DMS53 treated with DMSO at 0.1 percent for 48 hours (cell line): Measurements from ENCODE around the gene MMS19.
A peak's percentile ranks its signal among the peaks of the same experiment; 100 is the strongest.

Experiments
- DNase-seq: peaks from one replicate; lab custom pipeline; 2025; ENCODE audit not compliant: unreplicated experiment; lab: John Stamatoyannopoulos, UW

The MMS19 gene

DNA sequence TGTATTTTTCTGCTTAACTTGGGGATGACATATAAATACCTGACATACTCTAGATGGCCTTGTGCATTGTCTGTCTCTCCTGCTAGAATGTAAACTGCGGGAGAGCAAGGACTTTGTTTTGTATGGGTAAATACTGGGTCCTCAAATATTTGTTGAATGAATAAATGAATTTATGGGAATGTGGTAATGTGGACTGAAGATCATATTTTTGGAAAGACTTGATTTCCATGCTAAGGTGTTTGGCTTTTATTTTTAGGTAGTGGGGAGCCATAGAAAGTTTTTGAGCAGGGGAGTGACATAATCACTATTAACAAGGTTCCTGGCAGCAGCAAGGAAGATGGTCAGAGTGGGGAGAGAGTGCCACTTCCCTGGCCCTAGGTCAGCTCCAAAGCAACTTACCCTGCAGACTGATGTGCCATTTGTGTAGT is 27.5 kb upstream of the MMS19 start:
- DNase-seq = no peak

DNA sequence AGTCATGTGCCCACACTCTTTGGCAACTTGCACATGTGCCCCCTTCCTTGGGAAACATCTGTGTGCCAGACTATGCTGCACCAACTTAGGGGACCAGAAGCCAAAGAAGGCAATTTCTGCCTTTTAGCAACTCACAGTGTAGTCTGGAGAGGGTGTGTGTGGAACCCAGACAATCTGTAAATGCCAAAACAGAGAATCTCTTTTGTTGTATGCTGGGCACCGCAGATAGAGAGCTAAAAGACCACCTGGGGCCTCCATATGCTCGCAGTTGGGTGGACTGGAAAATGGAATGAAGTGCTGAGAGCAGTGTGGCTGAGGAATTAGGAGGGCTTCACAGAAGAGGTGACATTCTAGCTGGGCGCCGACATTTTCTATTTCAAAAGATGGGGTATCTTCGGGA is 26.9 kb upstream of the MMS19 start:
- no peak for DNase-seq

DNA sequence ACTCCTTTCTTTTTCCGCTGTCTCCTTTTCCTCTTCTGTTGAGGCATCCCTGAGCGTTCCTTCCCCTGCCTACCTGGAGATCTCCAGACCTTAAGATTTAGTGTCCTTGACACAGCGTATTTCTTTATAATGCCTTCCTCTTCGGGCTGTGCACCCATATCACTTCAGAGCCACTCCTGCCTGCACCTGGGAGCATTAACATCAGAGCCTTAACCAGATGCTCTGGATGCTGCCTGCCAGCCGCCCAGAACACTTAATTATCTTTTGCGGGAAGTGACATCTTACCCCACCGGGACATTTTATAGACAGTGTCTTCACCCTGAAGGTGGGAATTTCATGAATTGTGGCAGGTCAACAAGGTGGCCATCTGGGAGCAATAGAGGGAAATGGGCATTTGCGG is 24.7 kb upstream of the MMS19 start:
- DNase-seq = no peak

DNA sequence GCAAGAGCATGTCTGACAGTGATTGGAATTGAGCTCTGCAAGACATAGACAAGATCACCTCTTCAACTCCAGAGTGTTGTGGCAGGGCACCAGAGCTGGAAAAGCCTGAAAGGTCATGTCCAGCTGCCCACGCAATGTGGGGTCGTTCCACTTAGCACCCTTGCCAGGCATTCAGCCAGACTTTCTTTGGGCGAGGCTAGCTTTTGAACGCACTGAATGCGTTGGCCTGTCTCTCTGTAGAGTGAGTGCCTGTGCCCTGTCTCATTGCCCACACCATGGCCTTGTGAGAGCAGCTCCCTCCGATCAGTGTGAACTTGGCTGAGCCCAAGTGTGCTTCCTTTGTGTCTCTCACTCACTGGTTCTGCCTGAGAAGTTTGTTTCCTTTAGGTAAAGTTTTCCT is 23.8 kb upstream of the MMS19 start:
- no peak for DNase-seq

DNA sequence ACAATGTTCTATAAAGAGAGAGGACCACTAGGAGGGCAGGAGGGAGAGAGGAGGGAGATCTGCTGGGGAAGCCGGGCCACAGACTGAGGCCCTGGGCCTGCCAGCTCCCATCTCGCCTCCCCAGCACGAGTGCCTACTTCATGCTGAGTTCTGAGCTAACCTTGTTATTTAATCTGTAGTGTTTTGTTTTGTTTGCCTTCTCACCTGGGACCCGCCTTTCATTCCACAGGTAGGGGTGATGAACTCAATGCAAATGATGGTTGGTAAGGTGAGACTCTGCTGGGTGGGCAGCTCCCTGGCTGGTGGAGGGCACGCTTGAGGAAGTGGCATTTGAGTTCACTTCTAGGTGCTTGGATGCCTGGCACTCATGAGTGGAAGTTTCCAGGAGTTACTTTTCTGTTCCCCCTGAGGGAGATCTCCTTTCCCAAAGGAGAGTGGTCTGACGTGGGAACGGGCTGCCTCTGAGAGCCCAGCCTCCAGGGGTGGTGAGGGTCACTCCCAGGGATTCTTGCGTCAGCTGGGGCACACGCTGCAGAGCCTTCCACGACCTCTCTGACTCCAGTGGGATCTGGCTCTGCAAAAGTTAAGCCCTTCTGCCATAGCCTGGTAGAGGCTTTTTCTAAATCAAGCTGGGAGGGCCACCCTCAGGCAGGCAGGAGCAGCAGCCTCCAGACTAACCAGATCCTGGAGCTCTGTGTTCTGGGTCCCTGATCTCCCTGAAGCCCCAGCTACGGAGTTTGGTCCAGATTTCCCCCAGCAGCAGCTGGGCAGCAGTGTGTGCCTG is 22.9 kb upstream of the MMS19 start:
- no peak for DNase-seq

DNA sequence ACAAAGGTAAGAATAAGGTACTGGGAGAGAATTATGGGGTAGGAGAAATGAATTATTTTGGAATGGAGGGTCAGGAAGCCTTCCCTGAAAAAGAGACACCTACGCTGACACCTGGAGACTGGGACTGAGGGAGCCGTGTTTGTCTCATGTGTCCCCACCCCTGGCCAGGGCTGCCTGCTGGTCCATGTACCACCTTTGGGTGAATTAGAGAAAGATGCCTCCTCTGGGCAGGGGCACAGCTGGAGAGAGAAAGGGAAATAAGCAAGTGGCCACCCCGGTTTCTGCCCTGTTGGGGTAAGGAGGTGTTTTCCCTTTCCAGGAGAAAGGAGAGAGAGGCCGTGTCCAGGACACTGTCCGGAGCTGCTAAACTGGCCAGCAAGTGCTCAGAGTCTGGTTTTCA is 22.3 kb upstream of the MMS19 start:
- DNase-seq = no peak

DNA sequence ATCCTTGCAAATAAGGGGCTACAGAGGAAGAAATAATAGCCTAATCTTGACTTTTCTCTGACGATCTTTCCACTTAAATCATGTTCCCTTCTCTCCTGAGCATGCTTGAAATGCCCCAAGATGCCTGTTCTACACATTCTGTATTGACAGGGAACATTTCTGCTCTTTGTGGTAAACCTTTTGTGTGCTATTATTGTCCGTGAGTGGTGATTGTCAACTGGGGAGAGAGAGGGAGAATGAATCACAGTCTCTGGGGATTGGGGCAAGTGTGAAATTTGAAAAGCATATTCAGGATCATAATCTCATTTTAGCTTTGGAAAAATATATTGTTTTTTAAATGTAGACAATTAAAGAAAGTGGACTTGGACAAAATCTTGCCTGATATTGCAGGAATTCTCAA is 21.1 kb upstream of the MMS19 start:
- no peak for DNase-seq

DNA sequence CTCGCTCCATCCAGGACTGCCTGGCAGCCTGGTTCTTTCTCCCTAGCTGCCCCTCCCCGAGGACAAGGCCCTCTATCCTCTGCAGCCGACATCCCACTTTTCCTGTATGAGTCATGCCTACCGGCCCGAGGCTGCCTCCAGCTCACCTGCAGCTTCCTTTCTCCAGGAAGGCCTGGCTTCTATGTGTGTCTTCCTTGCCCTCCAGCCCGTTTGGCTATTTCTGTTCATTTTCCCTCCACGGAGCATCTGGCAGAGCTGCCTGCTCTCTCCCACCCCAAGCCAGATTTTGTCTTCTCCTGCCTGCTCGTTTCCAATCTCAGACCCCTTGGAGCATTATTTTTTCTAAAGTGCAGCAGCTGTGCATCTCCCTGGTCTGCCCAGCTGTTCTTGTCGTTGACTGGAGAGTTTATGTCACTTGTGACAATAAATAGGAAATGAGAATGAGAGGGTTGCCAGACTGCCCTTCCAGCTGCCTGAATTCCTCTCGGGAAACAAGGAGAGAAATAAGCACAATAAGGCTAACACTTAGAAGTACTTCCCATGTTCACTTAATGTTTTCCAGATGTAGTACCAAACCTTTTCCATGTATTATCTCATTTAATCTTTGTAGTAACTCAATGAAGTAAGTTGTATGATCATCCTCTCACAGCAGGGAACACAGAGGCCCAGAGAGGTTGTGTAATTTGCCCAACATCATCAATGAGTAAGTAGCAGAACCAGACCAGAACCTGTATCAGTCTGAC is 20.2 kb upstream of the MMS19 start:
- peak; percentile 96 for DNase-seq

DNA sequence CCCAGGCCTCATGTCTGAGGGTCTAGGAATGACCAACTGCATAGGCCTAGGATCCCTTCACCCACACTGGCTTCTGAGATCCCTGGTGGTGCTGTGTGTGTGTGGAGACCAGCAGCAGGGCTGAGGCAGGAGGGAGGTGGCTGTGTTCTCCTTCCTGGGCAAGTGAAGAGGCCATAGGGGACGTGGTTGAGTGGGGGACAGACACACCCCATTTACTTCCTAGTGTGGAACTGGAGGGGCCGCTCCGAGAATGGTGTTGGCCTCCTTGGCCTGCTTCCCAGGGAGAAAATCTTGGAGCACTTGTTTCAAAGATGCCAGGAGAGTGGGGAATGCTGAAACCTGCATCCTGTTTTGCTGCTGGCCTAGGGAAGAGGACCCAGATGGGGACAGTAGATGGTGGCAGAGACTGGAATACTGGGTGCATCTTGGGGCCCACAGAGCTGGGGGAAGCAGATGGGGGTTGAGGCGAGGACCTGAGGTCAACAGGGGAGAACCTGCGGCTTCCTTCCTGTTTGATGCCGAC is 19.6 kb upstream of the MMS19 start:
- no peak for DNase-seq

DNA sequence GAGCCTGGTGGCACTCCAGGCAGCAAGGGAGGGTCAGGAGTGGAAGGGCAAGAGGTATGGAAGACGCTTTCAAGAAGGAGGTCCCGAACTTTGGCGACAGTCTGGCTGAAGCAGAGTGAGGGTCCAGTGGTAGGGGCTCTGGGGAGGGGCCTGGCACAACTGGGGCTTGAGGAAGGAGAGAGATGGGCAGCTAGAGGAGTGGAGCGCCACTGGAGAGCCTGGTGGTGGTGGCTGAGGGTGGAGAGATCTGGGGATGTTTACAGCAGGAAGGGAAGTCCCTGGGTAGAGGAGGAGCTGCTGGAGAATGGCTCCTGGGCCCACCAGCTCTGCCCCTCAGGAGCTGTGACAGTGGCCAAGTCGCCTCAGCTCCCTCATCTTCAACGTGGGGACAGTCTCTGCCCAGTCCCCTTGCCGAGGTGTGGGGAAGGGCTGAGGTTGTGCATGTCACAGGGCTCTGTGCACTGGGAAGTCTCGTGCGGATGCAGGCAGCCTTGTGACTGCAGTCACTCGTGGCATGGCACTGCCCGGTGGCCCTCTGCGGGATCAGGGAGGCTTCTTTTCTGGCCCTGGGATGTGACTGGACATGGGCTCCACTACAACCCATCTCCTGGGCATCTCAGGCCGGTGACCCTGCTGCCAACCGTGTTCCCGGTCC is 19.0 kb upstream of the MMS19 start:
- no peak for DNase-seq

DNA sequence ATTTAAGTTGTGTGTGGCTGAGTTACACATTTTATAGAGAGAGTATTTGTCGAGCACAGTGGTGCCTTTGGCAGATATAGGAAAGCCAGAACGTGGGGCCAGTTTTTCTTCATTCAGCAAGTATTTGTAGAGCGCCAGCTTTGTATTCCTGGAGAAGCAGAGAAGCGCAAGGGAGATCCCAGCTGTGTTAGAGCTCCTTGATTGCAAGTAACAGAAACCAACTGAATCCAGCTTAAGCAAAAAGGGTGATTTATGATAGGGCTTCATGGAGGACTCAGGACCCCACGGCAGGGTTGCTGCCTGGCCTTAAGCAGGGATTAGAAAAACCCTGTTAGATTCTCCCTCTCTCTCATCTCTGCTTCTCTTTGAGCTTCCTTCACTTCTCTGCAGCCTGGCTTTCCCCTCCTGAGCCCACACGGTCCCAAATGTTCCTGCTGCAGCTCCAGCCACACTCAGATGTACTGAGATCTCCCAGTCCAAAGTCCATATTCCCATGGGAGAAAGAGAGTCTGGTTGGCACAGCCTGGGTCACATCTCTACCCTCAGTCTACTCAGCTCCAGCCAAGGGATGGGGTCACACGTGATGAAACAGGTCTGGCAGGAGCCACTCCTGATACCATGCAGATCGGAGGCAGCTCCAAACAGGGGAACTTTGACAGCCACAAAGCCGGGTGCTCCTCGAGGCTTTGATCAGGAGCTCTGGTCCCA is 17.2 kb upstream of the MMS19 start:
- DNase-seq = no peak

DNA sequence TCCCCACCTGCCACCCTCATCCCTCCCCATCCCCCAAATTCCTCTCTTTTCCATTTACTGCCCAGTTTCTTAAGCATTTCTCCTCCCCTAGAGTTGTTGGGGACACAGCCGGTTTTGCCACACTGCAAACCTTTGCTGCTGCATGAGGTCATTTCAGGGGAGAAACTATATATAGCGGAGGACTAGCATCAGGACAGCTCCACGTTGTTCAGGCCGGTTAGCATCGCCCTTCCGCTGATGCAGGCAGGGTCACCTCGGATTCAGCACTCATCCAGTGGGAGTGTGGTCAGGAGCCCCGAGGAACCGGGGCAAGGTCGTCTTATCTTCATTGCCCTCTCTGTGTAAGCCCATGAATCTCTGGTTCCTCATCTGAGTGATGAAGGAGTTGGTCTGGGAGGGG is 16.1 kb upstream of the MMS19 start:
- DNase-seq = no peak

DNA sequence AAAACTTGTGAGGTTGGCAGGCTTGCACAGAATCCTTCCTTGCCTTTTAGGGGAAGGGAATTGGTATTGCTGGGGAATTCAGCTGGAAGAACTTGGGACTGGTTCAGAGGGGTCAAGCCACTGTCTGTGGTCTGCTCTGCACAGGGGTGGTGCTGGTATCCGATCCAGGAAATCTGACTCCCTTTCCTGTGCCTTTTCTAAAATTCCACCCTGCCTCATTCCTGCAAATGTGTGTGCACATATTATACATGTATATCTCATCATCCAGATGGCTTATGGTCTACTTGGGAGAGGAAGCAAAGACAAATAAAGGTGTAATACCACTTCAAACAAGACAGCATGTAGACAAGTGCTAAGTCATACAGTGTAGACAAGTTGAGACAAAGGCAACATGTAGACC is 14.8 kb upstream of the MMS19 start:
- DNase-seq = peak; percentile 27

DNA sequence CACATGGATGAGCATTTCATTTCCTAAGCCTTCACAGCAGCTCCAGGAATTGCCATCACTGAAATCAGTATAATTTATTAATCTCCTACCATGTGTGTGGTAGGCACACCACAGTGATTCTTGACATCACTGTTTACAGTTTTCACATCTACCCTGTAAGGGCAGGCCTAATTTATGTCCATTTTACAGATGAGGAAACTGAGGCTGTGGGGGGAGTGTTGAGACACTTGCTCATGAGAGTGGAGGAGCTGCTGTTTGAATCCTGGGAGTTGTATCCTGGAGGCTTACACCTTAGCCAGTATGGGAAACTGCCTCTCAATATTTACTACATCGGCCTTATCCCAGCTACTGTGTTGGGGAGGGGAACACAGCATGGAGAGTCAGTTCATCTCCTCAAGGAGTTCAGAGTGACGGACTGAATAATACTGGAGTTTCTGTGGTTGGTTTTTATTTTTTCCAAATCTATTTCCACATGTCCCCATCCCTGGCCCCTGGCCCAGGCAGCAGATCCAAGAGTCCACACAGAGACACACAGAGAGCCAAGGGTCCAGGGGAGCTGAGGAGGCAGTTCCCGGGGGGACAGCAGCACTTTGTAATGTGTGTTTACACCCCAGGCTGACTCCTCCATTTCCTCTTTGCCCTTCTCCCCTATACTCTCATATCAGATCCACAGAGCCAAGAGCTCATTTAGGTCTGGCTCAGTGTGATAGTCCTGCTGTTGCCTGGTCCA is 13.7 kb upstream of the MMS19 start:
- DNase-seq = no peak

DNA sequence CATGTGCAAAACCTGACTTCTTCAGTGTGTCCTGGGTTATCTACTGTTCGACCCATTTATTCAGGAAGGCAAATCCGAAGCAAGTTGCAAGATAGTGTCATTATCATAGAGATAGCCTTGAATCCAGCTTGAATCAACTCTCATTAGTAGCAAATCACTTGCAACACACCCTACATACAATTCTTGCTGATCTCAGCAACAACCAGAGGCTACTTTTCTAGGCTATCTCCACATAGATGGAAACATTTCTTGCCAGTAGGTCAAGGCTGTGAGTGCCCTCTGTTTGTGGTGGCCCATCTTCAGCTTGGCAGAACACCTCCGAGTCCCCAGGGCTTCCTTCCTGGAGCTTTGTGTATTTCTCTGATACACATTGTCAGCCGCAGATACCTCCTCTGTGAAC is 12.5 kb upstream of the MMS19 start:
- DNase-seq = no peak

DNA sequence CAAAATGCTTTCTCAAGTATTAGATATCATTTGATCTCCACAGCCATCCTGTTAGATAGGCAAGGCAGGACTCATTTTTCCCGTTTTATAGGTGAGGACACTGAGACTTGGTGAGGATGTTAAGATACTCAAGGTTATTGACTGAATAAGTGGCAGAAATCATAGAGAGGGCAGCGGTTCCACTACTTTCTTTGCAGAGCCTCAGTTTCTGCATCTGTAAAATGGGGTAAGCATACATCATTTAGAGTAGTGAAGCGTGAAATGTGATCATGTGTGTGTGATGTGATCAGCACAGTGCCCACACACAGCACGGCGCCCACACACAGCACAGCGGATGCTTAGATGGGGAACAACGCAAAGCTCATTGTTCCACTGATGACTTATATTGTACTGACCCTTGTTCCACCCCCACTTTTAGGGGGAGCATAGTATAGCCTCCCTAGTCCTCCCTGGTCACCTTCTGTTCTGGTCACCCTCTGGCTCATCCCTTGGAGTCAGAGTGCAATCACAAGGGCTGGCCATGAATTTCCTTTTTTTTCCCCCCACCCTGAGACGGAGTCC is 11.0 kb upstream of the MMS19 start:
- no peak for DNase-seq

DNA sequence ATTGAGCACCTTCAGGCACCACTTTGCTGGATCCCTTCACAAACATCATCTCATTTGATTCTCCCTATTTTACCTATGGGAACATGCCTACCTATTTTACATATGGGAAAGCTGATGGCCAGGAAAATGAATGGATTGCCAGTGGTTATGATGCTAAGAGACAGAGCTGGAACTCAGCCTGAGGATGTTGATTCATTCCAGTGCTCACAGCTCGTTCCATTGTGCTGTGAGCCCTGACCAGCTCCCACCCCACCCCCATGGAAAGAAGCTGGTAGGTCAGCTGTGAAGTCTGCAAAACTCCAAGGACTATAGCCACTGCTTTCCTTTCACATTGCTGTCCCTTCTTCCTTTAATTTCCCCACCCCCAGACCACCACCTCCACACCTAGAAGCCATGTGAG is 10.1 kb upstream of the MMS19 start:
- no peak for DNase-seq

DNA sequence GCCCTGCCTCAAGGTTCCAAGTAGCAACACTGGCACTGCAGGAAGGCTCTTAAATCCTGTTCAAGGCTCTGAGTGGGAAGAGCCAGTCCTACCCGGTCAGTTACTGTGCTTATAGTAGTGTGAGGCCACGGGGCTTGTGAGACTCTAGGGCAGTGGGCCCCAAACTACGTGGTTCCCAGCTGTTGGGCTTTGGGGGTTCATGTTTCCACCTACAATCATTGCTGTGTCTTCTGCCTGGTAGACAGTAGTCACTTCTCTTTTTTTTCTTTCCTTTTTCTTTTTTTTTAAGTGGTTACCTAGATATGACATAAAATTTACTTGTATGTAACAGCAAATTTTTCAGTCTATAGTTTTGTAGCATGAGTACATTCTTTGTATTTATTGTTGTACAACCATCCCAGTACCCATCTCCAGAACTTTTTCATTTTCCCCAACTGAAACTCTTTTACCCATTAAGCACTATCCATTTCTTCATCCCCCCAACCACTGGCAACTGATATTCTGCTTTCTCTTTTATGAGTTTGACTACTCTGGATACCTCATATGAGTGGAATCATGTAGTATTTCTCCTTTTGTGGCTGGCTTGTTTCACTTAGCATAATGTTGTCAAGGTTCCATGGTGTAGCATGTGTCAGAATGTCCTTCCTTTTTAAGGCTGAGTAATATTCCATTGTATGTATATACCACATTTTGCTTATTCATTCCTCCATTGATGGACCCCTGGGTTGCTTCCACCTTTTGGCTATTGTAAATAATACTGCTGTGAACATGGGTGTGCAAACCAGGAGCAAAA is 8.2 kb upstream of the MMS19 start:
- DNase-seq = no peak

DNA sequence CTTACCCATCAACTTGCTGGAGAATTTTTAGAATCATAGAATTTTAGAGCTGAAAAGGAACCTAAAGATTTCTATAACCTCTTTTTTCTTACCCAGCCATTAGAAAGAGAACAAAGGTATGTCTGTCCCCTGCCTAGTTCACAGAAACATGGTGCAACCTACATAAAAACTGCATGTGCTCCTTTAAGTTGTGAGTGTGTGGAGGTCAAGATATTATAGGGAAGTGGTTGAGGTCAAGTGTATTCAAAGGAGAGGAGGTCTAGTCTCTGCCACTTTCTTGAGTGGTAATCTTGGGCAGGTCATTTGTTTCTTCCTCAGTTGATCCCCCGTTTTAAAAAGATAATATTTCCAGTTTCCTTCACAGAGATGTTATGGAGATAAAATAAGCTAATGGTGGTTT is 6.9 kb upstream of the MMS19 start:
- DNase-seq = no peak

DNA sequence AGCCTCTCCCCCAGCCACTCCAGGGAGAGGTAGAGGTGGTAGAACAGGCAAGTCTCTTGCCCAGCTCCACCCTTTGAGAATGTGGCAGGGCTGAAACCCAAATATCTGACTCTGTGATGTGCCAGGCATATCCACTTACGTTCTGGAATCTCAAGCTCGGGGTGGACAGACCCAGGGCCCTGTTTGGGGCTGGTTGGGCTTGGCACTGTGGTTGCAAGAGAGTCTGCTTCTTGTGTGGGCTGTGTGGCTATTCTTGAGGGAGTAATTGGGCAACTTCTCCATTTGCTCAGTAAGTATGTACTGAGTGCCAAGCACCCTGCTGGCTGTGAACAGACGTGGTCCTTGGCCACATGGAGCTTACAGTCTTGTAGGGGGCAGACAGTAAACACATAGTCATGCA is 5.2 kb upstream of the MMS19 start:
- DNase-seq = no peak
